ENCODE measurements around the gene NTF3.

NTF3 gene

DNA sequence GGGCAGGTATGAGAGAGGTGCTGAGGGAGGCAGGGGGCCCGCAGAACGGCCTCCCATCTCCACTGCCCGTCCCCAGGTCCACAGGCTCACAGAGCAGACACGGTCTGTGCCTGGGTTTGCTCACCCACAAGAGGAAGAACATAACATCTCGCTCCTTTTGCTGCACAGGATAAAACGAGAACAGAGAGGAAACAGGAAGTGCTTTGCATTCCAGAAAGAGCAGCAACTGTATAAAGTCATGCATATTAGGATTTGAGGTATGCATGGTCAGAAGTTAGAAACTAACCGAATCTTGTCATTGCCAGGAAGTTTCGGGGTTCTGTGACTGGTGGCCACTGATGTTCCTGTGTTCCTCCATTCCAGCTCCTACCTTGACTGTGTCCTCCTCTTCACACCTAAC is 25.0 kb downstream of the NTF3 start:
- no peak for DNase-seq (ENCODE audit: low read depth)

GRCh38 chr12:5458229-5459050 is 26.5 kb downstream of the NTF3 start:
- DNase-seq (ENCODE audit: low read depth) = no peak

GRCh38 chr12:5459051-5459782 is 27.3 kb downstream of the NTF3 start:
- no peak for DNase-seq (ENCODE audit: low read depth)

- DNase-seq (ENCODE audit: low read depth) = no peak
Measured at GRCh38 chr12:5460817-5461216, 28.9 kb downstream of the NTF3 start.

- no peak for DNase-seq (ENCODE audit: low read depth)
Measured at GRCh38 chr12:5461966-5462365, 30.1 kb downstream of the NTF3 start.

- no peak for DNase-seq (ENCODE audit: low read depth)
Measured at GRCh38 chr12:5464096-5464495, 32.2 kb downstream of the NTF3 start.

DNA sequence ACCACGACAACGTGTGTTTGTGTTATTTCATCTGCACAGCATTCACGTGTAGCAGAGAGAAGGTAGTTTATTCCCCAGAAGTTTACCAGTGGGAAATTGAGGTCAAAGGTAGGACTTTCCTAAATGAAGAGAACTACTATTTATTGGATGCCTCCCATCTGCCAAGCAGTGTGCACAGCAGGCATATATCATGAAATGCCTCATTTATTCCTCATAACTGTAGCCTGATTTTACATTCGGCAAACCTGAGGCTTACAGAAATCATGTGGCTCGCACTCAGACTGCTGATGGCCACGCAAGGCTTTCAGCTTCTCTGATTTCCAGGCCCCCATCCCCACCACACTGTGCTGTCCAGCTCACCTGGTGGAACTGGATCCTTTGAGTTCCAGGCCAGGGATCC is 33.5 kb downstream of the NTF3 start:
- no peak for DNase-seq (ENCODE audit: low read depth)

DNA sequence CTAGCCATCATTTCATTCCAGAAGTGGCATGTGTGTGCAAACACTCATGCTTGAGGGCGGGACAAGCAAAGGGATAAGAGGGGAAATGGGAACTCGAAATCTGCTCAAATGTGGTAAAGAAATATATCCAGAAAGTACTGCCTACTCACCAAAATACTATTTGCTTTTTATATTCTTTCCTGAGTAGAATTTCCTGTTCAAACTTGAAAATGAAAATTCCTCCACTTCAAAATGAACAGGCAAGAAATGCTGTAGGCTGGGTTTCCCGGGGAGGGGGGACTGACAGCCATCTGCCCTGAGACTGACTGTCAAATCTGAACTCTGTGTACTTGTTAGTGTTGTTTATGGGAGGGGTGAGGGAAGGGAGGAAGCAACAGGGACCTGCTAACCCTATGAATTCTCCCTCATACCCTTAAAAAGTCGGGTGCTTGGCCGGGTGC is 34.6 kb downstream of the NTF3 start:
- DNase-seq (ENCODE audit: low read depth) = no peak

DNA sequence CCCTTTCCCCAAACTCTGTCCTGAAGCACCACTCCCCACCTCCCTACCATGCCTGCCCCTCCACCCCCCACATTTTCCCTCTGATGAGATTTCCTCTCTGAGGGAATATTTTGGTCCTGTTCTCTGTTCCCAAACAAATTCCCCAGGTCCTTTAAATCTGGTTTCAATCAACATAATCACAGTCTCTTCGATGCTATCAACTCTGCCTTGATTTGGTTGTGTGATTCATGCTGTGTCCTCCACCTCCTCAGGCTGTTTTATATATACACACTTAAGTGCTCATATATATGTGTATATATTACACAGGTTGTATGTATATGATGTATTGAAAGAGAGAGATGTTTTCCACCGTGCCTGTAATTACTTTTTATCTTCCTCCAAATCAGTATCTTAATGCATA is 36.0 kb downstream of the NTF3 start:
- no peak for DNase-seq (ENCODE audit: low read depth)

DNA sequence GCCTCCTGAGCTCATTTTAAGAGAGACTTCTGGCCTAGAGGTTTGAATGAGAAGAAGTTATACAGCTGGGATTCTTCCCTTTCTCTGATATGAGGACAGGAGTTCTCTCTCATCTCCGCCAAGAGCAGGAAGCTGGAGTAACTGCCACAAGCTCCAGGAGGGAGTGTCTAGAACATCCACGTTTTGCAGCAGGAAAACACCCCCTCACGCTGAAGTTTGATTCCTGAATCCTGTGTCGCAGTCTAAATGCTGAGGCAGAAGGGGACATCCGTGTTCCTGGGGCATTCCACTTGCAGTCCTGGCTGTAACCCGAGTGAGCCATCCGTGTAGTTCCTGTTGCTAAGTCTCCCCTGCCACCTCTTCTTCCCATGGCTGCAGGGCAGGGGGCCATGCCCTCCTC is 38.3 kb downstream of the NTF3 start:
- DNase-seq (ENCODE audit: low read depth) = no peak

- no peak for DNase-seq (ENCODE audit: low read depth)
Measured at GRCh38 chr12:5470703-5471102, 38.8 kb downstream of the NTF3 start.

- no peak for DNase-seq (ENCODE audit: low read depth)
Measured at GRCh38 chr12:5473076-5473782, 41.3 kb downstream of the NTF3 start.

GRCh38 chr12:5473783-5474116 is 41.8 kb downstream of the NTF3 start:
- no peak for DNase-seq (ENCODE audit: low read depth)

- DNase-seq (ENCODE audit: low read depth) = no peak
Measured at GRCh38 chr12:5476356-5476755, 44.4 kb downstream of the NTF3 start.

- no peak for DNase-seq (ENCODE audit: low read depth)
Measured at GRCh38 chr12:5478081-5478706, 46.3 kb downstream of the NTF3 start.

GRCh38 chr12:5479761-5480160 is 47.9 kb downstream of the NTF3 start:
- DNase-seq (ENCODE audit: low read depth) = no peak

GRCh38 chr12:5480218-5480937 is 48.5 kb downstream of the NTF3 start:
- no peak for DNase-seq (ENCODE audit: low read depth)

GRCh38 chr12:5480938-5481303 is 49.0 kb downstream of the NTF3 start:
- no peak for DNase-seq (ENCODE audit: low read depth)

DNA sequence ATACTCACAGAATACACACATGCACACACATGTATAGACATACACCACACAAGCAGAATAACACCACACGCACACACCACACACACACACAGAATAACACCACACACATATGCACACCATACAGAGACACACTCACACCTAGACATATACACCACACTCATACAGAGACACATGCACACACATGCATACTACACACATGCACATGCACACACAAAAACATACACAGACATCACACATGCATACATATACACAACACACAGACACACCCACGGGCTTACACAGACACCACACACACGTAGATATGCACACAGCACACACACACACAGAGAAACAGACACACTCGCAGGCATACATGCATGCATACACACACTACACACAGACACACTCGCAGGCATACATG is 49.7 kb downstream of the NTF3 start:
- DNase-seq (ENCODE audit: low read depth) = no peak

DNA sequence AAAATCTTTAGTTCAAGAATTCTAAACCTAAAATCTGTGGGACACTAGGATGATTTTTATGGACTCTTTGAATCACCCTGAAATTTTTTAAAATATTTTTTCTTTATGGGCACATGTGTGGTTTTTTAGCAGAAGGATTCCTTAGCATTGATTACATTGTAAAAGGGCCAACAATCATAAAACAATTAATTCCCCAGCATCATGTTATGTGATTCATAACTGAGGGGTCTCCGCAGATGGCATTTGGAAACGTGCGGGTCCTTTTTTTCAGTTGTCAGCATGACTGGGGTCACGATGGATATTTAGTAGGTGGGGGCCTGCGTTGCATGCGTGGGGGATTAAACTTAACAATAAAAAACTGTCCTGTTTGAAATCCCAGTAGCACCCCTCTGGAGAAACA is 52.5 kb downstream of the NTF3 start:
- no peak for DNase-seq (ENCODE audit: low read depth)

DNA sequence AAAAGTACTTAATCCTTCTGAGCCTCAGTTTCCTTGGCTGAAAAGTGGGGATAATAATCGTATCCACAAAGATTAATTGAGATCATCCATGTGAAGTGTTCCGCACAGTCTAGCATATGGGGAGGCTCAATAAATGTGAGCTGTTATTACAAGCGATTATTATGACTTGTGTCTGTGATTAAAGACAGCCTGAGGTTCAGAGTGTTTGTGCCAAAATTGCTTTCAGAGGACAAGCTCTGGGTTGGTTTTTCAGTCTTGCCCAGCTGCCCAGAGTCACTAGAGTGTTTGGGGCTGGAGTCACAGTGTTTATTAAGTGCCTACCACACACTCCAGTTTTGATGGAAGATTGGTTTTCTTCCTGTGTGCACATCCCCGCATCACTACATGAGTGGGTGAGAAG is 53.5 kb downstream of the NTF3 start:
- no peak for DNase-seq (ENCODE audit: low read depth)

GRCh38 chr12:5487076-5487475 is 55.2 kb downstream of the NTF3 start:
- DNase-seq (ENCODE audit: low read depth) = no peak

Data from stimulated activated CD8-positive, alpha-beta memory T cell treated with anti-CD3 and anti-CD28 coated beads, Interleukin-12 subunit alpha, Interleukin-12 subunit beta, amount 100 ng/mL, for 4 hours (primary cell).